KMS-11 (cell line): ENCODE data around the gene CCP110.
A peak's percentile ranks its signal among the peaks of the same experiment; 100 is the strongest.

Experiments used
- H2AFZ ChIP-seq: fragments of 200-600 bp; sonication (generic); 2 replicates; pipeline ENCODE4 v1.6.1; 2016; ENCODE audit warnings: antibody characterized with exemption, mixed run types, low read depth
- H3K27ac ChIP-seq: fragments of 200-600 bp; sonication (generic); 2 replicates; pipeline ENCODE4 v1.6.1; 2016; ENCODE audit warnings: mild to moderate bottlenecking, mixed run types
- H3K27me3 ChIP-seq: fragments of 200-600 bp; sonication (generic); 2 replicates; pipeline ENCODE4 v1.6.1; 2017; ENCODE audit warnings: mild to moderate bottlenecking, low read depth, mixed run types, moderate library complexity; ENCODE audit not compliant: insufficient read depth
- H3K36me3 ChIP-seq: fragments of 200-600 bp; sonication (generic); 2 replicates; pipeline ENCODE4 v1.6.1; 2017; ENCODE audit warnings: mild to moderate bottlenecking, mixed run types; ENCODE audit not compliant: insufficient read depth
- H3K4me1 ChIP-seq: fragments of 200-600 bp; sonication (generic); 2 replicates; pipeline ENCODE4 v1.6.1; 2016; ENCODE audit warnings: mild to moderate bottlenecking, low read depth, mixed run types; ENCODE audit not compliant: poor library complexity, severe bottlenecking
- H3K4me2 ChIP-seq: fragments of 200-600 bp; sonication (generic); 2 replicates; pipeline ENCODE4 v1.7.0; 2016; ENCODE audit warnings: mild to moderate bottlenecking, mixed run types
- H3K4me3 ChIP-seq: fragments of 200-600 bp; sonication (generic); IDR thresholded peaks from 2 replicates; pipeline ENCODE4 v1.6.1; 2017; ENCODE audit warnings: low read depth, low read length, mixed read lengths; ENCODE audit not compliant: insufficient read depth
- H3K79me2 ChIP-seq: fragments of 200-600 bp; sonication (generic); 2 replicates; pipeline ENCODE4 v1.6.1; 2016; ENCODE audit warnings: low read depth, mixed run types; ENCODE audit not compliant: insufficient read depth
- H3K9ac ChIP-seq: fragments of 200-600 bp; sonication (generic); 2 replicates; pipeline ENCODE4 v1.6.1; 2016; ENCODE audit warnings: mild to moderate bottlenecking, mixed run types
- H4K20me1 ChIP-seq: fragments of 200-600 bp; sonication (generic); 2 replicates; pipeline ENCODE4 v1.6.1; 2016; ENCODE audit warnings: mild to moderate bottlenecking, mixed run types; ENCODE audit not compliant: insufficient read depth
- TF ChIP-seq, protein P1 (sequence below): fragments of 200-600 bp; sonication (generic); conservative IDR thresholded peaks from 2 replicates; pipeline ENCODE4 v1.6.1; 2017; ENCODE audit warnings: low read depth, mild to moderate bottlenecking, antibody characterized with exemption, low read length, moderate library complexity, mixed read lengths

CCP110 gene

DNA sequence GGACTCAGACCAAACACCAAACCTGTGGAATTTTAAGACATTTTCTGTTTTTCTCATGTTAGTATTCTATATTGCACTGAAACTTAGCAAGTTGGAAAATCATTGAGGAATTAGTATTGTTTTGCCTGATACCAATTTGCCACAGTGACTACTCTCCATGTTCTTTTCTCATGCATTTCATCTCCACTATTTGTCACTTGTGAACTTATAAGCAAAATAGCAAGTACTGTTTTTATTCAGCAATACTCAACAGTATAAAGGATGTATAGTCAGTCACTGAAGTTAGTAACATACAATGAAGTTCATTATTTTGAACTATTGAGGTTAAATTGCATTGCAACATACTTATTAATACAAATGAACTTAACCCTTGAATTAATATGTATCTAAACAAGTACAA is 25.9 kb downstream of the CCP110 start:
- no peak overlapping the region for H3K4me2 ChIP-seq
- no peaks in the 10 kb centered on the region for H3K4me1 ChIP-seq
- no peaks in the 10 kb centered on the region; the same call in 1 of the 2 replicates for H3K36me3 ChIP-seq
- H3K27me3 ChIP-seq, result no peaks in the 10 kb centered on the region
- H3K27ac ChIP-seq, result no peak overlapping the region
- no peaks in the 10 kb centered on the region for H4K20me1 ChIP-seq
- H3K9ac ChIP-seq, result no peak overlapping the region
- TF ChIP-seq, protein P1, sequence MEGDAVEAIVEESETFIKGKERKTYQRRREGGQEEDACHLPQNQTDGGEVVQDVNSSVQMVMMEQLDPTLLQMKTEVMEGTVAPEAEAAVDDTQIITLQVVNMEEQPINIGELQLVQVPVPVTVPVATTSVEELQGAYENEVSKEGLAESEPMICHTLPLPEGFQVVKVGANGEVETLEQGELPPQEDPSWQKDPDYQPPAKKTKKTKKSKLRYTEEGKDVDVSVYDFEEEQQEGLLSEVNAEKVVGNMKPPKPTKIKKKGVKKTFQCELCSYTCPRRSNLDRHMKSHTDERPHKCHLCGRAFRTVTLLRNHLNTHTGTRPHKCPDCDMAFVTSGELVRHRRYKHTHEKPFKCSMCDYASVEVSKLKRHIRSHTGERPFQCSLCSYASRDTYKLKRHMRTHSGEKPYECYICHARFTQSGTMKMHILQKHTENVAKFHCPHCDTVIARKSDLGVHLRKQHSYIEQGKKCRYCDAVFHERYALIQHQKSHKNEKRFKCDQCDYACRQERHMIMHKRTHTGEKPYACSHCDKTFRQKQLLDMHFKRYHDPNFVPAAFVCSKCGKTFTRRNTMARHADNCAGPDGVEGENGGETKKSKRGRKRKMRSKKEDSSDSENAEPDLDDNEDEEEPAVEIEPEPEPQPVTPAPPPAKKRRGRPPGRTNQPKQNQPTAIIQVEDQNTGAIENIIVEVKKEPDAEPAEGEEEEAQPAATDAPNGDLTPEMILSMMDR, result no peak
- no peaks in the 10 kb centered on the region for H3K79me2 ChIP-seq
- H2AFZ ChIP-seq, result no peak overlapping the region
- no peak overlapping the region for H3K4me3 ChIP-seq

DNA sequence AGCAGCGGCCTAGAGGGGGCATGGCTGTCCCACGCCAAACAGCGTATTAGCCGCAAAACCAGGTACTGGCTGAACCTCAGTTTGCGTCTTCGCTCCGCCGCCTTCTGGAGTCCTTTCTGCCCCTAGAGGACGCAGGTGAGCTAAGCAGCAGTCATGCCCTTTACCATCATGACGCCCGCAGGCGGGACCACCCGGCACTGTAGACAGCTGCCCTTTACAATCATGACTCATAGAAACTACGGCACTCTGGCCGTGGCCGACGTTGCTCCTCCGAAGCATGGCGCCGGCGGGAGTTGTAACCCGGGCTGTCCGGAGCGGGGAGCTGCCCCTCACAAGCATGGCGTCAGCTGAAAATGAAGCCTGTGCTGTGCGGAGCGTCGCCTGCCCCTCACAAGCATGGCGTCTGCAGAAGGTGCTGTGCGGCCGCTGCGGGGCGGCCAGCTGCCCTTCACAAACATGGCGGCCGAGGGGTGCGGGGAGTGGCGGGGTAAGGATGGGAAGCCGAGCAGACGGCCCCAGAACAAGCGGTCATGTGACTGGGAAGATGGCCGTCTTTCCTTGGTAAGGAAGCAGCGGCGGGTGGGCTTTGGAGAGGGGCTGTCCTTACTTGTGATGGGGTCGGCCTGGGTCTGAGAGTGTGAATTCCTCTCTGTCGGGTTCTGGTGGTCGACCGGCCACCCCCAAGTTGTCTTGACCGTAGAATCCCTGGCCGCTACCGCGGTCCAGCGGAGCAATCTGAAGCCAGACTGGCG is 31.6 kb downstream of the CCP110 start, which contains the start of gene VPS35L:
VPS35L (plus strand) TSS at position 518 of the 752 bp plus-strand sequence; CDS start at position 545, 27 bp downstream.
- Histone ChIP-seq H3K27ac (peak within 1 kb of the TSS; percentile 55), H3K4me2 (peak within 1 kb of the TSS; percentile 87), H4K20me1 (no peaks in the 10 kb centered on the region), H3K36me3 (no peaks in the 10 kb centered on the region), H3K4me3 (no peak within 1 kb of the TSS), H3K9ac (peak within 1 kb of the TSS; percentile 73), H3K4me1 (peaks cover 4% of the 10 kb centered on the region), H2AFZ (peak within 1 kb of the TSS; percentile 90), H3K27me3 (no peaks in the 10 kb centered on the region), H3K79me2 (no peaks in the 10 kb centered on the region)
- TF ChIP-seq, protein P1, result peak; percentile 73

DNA sequence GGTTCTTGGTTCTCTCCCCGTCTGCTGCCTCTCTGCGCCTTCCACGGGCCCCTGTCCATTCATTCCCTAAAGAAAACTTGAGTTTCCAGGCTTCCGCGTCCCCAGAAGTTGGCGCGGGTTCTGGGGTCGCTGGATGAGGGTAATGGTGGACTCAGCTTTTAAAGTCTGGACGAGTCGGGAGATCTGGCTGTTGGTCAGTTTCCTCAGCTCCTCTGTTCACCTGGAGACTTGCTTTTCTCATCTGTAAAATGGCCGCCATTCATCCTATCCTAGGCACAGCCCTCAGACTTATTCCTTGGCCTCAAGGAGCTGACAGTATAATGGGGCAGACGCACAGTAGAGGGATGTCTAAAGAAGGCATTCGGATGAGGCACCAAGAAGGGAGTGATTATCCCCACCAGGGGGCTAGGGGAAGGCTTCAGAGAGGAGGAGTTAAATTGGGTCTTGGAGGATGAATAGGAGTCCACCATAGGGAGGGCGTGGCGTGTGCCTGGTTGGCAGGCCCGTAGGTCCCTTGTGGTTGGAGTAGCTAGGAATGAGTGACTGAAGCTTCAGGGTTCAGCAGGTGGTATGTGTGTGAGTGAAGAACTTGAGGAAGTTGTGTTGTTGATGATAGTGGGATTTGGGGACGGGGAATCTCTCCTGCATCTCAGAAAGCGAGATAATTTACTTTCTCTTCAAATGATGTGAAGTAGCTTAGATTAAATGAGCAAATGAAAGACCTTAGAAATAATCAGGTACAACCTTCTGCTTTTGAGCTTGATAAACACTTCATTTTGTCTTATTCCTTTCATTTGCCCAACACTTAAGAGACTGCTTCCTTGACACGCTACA is 32.4 kb downstream of the CCP110 start:
- no peaks in the 10 kb centered on the region for H3K79me2 ChIP-seq
- peak overlapping the region; percentile 90 for H2AFZ ChIP-seq
- H4K20me1 ChIP-seq, result no peaks in the 10 kb centered on the region
- TF ChIP-seq, protein P1, result no peak
- peak overlapping the region; percentile 73; the same call in 1 of the 2 replicates for H3K9ac ChIP-seq
- no peaks in the 10 kb centered on the region for H3K36me3 ChIP-seq
- H3K4me1 ChIP-seq, result peaks cover 4% of the 10 kb centered on the region
- H3K4me2 ChIP-seq, result peak overlapping the region; percentile 87; the same call in 1 of the 2 replicates
- H3K27ac ChIP-seq, result no peak overlapping the region
- H3K27me3 ChIP-seq, result no peaks in the 10 kb centered on the region
- H3K4me3 ChIP-seq, result no peak overlapping the region

DNA sequence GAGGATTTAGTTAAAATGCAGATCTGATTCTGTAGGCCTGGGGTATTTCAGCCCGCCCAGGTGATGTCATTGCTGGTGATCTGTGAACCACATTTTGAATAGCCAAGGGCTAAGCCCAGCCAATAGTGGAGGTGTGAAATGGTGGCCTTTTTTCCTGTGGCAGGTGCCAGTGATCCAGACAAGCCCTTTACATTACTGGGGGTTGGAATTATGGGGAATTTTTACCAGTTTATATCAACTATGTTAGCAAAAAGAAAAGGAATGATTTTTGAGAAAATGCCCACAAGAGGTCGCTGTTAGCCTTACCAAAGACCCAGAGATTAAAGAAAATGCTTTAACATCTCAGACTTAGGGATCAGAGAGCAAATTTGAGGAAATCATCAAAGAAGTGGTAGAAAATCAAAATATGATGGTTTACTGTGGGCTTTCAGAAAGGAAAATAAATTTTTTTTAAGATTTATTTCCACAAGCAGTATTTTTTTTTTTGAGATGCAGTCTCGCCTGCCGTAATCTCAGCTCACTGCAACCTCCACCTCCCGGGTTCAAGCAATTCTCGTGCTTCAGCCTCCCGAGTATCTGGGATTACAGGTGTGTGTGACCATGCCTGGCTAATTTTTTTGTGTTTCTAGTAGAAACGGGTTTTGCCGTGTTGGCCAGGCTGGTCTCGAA is 35.6 kb downstream of the CCP110 start:
- no peaks in the 10 kb centered on the region for H4K20me1 ChIP-seq
- H3K9ac ChIP-seq, result no peak overlapping the region
- no peaks in the 10 kb centered on the region for H3K36me3 ChIP-seq
- no peak overlapping the region for H3K27ac ChIP-seq
- no peak overlapping the region for H3K4me2 ChIP-seq
- H3K4me1 ChIP-seq, result peaks cover 4% of the 10 kb centered on the region
- no peaks in the 10 kb centered on the region for H3K27me3 ChIP-seq
- no peak overlapping the region for H3K4me3 ChIP-seq
- H3K79me2 ChIP-seq, result no peaks in the 10 kb centered on the region
- no peak overlapping the region for H2AFZ ChIP-seq
- TF ChIP-seq, protein P1, result peak; percentile 90
